Skeletal muscle cell (primary cell): ENCODE data around the gene TRAP1.
"Not testable (repeated sequence)": the region's sequence is repeated elsewhere in the genome, so short reads cannot be mapped to it uniquely, and the experiment has no call there.

ENCODE experiments used
- DNase-seq: peaks from one replicate; pipeline ENCODE4 v3.0.0-alpha.2; 2010; ENCODE audit warnings: low read depth
- H3K4me3 ChIP-seq: 2 replicates; pipeline ENCODE4 v1.5.1; 2011; ENCODE audit warnings: low read depth, mild to moderate bottlenecking, control low read depth, low read length, moderate library complexity

TRAP1 gene

DNA sequence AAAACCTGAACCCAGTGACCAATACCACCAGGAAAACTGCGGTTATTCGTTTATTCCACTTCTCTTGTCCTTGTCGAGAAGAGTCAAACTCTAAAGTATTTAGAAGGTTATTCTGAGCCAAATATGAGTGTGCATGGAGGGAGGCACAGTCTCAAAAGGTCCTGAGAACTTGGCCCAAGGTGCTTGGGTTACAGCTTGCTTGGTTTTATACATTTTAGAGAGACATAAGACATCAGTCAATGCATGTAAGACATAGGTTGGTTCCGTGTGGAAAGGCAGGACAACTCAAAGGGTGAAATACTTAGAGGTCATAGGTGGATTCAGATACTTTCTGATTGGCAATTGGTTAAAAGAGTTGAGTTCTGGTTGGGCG, 681 bp upstream of the TRAP1 start:
- DNase-seq: no peak

DNA sequence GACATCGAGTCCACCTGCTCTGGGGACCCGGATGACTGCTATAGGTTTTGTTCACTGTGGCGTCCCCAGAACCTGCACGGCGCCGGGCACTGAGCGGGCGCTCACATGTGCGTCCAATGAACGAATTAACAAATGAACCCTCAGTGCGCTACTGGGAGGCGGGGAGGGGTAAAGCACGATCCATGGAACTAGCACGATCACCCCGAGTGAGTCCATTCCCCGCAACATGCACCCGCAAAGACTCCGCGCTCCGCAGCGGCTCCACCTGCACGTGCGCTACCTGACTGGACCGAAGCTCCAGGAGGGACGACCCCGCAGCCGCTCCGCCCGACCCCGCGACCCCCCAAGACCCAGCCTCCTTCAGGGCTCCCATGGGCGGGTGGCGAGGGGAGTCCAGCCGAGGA, 491 bp downstream of the TRAP1 start:
- H3K4me3 ChIP-seq: peak overlapping the region; percentile 87
- DNase-seq: no peak

More for the DNA sequence above, 681 bp upstream of the TRAP1 start:
- peak overlapping the region; percentile 87 for H3K4me3 ChIP-seq

DNA sequence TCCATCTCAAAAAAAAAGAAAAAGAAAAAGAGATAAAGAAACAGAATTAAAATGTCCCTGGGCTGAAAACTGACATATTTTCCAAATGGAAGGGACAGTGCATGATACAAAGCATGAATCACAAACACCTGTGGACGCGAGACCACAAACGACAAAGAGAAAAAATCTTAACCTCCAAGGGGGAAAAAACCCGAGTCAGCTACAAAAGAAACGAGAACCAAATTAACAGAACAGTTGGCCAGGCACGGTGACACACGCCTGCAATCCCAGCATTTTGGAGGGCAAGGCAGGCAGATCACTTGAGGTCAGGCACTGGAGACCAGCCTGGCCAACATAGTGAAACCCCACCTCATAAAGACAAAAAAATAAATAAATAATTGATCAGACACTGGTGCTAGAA, 1.9 kb downstream of the TRAP1 start:
- H3K4me3 ChIP-seq: no peak overlapping the region
- DNase-seq: no peak

DNA sequence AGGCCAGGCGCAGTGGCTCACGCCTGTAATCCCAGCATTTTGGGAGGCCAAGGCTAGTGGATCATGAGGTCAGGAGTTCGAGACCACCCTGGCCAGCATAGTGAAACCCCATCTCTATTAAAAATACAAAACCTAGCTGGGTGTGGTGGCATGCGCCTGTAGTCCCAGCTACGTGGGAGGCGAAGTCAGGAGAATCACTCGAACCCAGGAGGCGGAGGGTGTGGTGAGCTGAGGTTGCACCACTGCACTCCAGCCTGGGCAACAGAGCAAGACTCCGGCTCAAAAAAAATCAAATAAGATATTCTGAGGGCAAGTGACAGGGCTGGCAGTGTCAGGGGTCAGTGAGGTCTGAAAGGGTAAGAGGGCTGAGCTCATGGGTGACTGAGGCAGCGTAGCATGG, 2.9 kb downstream of the TRAP1 start:
- DNase-seq, H3K4me3 ChIP-seq: not testable (repeated sequence)

DNA sequence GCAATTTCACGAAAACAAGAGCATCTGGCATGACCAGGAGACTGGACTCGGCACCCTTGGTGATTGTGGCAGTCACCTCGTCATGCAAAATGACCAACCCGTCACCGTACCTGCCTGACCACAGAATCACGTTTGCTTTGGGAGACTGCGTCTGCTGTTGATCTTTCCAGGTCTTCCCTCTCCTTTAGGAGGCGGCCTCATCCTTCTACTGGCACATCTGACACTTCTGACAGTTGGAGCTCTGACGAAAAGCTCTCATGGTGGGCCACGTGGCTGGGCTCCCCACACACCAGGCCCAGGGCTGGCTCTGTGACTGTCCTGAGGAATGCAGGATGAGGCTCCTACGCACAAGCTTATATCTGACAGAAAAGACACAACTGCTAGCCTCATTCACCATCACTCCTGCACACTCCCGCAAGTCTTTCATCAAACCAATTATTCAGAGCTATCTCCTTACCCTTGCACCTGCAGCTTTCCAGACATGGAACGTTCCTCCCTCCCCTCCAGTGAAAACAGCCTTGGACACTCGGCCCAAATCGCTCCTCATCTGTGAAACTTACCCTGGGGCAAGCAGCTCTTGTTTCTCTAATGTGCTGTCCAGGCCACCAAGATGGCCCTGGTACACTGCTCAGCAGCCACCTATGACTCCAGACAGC, 3.6 kb downstream of the TRAP1 start:
- no peak overlapping the region for H3K4me3 ChIP-seq
- DNase-seq: no peak

DNA sequence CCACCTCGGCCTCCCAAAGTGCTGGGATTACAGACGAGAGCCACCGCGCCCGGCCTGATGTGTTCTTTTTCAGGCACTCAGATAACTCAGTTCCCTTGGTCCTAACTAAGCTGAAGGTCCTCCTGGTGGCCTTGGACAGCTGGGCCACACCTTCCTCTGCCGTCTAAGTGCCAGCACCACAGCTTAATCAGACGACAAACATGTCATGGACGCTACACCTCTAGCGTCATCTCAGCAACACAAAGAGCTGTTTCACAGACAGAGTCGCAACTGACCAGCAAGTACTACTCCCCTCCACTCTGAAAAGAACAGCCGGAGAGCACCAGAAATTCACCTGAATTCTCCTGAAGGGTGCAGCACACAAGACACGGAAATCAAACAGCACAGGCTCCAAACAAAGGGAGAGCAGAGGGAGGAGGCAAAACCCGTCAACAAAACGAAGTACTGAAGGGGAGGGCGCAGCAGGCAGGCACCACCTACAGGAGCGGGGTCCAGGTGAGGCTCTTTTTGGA, 4.4 kb downstream of the TRAP1 start:
- no peak overlapping the region for H3K4me3 ChIP-seq
- DNase-seq: no peak

DNA sequence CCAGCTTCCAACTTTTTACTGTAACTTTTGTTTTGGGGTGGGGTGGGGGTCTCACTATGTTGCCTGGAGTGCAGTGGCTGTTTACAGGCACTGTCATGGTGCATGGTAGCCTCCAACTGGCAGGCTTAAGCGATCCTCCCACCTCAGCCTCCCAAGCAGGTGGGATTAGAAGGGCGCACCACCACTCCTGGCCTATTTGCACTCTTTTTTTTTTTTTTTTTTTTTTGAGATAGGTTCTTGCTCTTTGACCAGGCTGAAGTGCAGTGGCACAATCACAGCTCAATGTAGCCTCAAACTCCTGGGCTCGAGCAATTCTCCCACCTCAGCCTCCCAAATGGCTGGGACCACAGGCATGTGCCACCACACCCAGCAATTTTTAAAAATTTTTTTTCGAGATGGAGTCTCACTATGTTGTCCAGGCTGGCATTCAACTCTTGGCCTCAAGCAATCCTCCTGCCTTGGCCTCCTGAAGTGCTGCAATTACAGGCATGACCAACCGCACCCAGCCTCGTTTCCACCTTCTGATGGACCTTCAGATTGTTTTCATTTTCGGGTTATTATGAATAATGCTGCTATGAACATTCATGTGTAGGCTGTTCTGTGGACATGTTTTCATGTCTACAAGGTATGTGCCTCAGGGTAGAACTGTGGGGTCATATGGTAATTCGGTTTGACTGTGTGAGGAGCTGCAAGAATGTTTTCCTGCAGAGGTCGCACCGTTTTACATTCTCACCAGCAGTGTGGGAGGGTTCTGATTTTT, 10.9 kb downstream of the TRAP1 start:
- H3K4me3 ChIP-seq: no peak overlapping the region
- DNase-seq: no peak

DNA sequence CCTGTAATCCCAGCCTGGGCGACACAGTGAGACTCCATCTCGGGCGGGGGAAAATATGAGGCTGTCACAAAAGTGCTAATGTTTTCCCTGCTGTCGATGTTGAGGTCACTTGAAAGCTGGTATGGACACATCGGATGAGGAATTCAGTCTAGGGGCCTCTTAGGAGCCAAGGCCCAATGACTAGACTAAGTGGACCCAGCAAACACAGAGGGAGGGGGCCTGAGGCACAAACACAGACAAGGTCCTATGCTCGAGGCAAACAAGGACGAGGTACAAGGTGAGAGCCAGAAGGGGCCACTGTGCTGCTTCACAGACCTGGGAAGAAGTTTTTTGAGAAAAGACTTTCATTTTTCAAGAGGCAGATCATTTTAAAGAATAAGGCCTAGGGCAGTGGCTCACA, 15.2 kb downstream of the TRAP1 start:
- no peak for DNase-seq
- no peak overlapping the region for H3K4me3 ChIP-seq

DNA sequence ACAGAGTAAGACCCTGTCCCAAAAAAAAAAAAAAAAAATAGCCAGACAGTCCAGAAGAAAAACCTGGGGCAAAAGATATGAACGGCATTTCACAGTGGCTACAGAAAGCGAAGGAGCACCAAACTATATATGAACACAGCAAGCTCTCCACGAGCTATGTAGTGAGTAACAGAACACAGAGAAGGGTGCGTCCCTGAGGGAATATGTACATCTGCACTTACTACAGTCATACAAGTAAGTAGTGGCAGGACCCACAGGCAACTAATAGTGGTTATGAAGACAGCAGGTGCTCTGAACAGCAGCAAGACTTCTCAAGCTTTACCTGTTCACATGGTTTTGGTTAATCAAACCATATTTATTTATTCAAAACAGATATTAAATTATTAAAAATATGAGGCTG, 15.8 kb downstream of the TRAP1 start:
- no peak for DNase-seq
- H3K4me3 ChIP-seq: no peak overlapping the region

DNA sequence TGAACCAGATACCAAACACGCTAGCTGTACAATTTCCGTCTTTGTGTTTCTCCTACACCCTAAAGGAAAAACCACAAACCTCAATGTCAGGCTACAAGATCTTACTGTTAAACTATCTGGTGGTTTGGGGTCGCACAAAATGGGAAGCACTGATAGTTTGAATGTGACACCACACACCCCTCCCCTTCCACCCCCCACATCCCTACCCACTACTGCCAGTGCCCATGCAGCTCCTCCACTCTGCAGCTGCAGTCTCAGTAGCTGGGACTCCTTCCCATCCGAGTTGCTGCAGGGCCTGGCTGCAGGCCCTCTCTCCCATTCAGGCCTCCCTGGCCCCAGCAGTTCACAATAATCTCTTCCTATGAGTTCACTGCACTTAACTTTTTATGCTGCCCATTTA, 18.4 kb downstream of the TRAP1 start:
- no peak overlapping the region for H3K4me3 ChIP-seq
- no peak for DNase-seq

DNA sequence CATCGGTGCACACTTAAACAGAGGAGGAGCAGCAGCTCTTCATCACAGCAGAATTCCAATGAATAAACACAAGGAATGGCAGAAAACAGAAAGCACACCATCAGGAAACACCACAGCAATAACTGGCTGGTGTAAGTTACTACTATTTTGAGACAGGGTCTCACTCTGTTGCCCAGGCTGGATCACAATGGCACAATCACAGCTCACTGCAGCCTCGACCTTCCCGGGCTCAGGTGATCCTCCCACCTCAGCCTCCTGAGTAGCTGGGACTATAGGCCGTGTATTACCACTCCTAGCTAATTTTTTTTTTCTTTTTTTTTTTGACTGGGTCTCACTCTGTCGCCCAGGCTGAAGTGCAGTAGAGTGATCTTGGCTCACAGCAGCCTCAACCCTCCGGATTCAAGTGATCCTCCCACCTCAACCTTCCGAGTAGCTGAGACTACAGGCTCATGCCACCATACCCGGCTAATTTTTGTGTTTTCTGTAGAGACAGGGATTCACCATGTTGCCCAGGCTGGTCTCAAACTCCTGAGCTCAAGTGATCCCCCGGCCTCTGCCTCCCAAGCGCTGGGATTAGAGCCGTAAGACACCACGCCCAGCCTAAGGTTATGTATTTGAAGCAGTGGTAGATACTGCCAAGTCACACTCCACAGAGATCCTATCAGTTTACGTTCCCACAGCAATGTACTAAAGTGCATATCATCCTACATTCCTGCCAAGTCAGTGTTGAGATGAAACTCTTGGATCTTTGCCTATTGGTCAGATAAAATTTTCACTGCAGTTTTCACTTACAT, 20.7 kb downstream of the TRAP1 start:
- no peak overlapping the region for H3K4me3 ChIP-seq
- peak; percentile 76 for DNase-seq

DNA sequence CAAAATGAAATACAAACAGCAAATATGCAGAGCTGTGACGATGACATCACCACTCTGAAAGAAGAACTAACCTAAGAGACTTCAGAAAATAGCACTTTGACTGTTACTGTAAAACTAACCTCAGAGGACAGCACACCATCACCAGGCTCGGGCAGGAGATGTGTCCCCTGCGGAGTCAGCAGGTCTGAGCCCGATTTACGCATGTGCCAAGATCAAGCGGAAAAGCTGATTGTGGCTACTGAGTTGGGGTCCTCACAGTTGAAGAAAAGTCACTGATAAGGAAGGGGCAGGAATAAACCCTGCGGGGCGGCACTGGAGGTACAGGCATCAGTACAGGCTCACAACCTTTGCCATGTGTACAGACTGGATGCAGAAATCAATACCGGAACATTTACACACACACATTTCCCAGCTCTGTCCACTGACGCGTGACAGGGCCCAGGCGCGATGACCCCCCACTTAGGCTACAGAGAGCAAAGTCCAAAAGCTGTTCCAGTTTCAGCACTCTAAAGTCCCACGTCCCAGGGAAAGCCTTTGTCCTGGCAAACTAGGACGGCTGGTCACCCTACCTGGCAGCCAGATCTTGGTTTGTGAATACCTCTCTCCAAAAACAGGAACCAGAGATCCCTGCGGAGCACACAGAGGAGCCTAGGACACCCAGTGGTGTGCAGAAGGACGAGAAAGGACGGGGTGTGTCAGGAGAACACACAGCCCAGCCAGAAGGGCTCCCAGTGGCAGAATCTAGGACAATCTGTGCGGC, 21.5 kb downstream of the TRAP1 start:
- H3K4me3 ChIP-seq: no peak overlapping the region
- no peak for DNase-seq

DNA sequence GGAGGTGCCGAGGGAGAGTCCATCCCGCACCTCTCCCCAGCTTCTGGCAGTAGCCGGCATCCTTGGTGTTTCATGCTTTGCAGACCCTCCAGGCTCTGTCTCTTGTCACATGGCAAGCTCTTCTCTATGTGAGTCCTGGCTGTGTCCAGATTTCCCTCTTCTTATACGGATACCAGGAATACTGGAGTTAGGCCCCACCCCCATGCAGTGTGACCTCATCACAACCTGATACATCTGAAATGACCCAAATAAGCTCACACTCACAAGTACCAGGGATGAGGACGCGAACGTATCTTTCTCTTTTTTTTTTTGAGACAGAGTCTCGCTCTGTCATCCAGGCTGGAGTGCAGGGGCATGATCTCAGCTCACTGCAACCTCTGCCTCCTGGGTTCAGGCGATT, 23.3 kb downstream of the TRAP1 start:
- H3K4me3 ChIP-seq: no peak overlapping the region
- no peak for DNase-seq

DNA sequence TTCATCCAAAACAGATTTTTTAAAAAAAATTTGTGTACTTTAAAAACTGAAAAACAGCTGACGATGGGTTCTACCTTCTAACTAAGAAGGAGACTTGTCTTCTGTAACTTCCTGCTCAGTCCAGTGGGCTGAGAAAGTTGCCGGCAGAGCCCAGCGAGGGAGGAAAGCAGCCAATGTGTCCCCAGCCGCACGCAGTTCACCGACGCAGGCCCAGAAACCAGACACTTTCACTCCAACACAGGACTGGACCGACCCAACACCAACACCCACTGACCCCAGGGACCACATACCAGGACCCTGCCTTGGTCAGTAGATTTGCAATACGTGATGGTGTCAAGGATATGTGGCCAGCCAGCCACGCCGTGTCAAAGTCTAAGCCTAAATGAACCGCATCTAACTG, 25.6 kb downstream of the TRAP1 start:
- H3K4me3 ChIP-seq: no peak overlapping the region
- no peak for DNase-seq

DNA sequence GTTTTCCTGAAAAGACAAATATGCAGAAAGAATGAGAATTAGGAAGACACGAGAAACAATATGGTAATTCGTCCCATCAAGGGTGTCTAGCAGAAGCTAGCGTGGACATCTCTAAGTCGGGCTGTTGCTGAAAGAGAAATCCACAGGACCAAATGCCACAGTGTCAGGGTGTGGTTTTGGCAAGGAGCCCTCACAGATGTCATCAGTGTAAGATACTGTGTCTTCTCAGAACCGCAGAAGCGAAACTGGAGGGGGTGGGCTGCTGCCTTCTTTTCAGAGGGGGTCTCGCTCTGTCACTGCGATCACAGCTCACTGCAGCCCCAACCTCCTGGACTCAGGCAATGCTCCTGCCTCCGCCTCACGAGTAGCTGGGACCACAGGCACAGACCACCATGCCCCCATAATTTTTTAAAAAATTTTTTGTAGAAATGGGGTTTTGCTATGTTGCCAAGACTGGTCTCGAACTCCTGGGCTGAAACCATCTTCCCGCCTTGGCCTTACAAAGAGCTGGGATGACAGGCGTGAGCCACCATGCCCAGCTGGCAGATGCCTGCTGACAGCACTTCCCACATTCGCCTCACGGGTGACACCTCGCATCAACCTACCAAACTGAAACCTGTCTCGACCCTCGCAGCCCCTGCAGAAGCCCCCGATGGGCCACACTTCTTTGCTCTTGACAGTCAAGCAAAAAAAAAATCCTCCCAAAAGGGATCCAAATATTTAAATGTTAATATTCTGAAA, 26.2 kb downstream of the TRAP1 start:
- no peak for DNase-seq
- H3K4me3 ChIP-seq: peak overlapping the region; percentile 21

DNA sequence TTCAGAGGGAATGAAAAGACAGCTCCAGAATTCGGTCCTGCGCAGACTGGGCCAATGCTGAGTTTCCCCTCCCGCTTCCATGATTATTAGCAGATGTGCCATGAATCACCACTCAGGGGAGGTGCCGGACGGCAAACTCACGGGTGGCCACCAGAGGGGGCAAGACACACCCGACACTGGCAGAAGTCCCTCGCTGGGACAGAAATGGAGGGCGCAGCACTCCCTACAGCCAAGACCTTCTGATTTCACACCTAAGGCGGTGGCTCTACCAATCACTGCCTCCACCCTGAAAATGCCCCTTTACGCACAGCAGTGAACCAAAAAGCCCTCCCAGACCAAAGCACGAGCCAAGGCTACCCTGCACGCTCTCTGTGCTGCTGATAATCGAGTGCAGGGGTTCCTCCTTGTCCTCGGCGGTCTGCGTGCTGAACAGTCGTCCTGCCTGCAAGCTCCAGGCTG, 26.8 kb downstream of the TRAP1 start:
- DNase-seq: peak; percentile 81
- peak overlapping the region; percentile 21 for H3K4me3 ChIP-seq

DNA sequence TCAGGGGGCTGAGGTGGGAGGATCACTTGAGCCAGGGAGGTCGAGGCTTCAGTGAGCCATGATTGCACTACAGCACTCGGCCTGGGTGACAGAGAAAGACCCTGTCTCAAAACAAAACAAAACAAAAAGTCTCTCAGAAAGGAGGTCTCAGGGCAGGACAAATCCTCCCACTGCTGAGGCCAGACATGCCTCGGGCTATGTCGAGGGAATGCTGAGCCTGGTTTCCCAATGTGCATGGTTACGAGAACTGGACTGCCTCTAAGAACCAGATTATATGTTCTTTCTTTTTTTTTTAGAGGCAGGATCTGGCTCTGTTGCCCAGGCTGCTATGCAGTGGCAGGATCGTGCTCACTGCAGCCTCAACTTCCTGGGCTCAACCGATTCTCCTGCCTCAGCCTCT, 27.6 kb downstream of the TRAP1 start:
- no peak overlapping the region for H3K4me3 ChIP-seq
- DNase-seq: no peak

DNA sequence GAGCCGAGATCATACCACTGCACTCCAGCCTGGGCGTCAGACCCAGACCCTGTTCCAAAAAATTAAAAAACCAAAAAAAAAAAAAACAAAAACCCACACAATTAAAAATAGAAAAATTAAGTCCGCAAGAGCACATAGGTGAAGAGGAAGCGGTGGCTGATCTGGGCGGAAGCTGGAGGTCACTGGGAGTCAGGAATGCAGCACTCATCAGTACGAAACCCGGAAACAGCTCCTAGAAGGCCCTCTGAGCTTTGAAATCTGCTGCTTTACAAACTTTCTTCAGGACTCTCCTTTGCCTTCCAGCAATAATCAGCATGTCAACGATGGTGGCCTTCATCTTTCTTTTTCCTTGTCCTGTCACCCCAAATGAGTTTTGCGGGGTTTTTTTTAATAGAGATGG, 29.5 kb downstream of the TRAP1 start:
- no peak for DNase-seq
- H3K4me3 ChIP-seq: no peak overlapping the region

DNA sequence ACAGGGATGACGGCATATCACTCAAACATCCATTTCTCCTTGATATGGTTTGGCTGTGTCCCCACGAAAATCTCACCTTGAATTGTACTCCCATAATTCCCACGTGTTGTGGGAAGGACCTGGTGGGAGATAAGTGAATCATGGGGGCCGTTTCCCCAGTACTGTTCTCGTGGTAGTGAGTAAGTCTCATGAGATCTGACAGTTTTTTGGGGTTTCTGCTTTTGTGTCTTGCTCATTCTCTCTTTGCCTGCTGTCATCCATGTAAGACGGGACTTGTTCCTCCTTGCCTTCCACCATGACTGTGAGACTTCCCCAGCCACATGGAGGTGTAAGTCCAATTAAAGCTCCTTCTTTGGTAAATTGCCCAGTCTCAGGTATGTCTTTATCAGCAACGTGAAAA, 30.3 kb downstream of the TRAP1 start:
- no peak overlapping the region for H3K4me3 ChIP-seq
- DNase-seq: no peak
